MG63 (cell line): ENCODE data around the gene CRACR2B. TPM values are rescaled to one million over a fixed set of nuclear protein-coding genes. Genes with fewer than 3 reads are reported as not detected.

ENCODE experiments used
- DNase-seq: peaks from one replicate; pipeline ENCODE4 v3.0.0-alpha.2; 2020
- H3K27me3 ChIP-seq: fragments of 250-450 bp; sonication (Bioruptor Pico); 2 replicates; pipeline ENCODE4 v1.5.1; 2020; ENCODE audit warnings: mild to moderate bottlenecking, moderate library complexity
- H3K36me3 ChIP-seq: fragments of 250-450 bp; sonication (Bioruptor Pico); 2 replicates; pipeline ENCODE4 v1.5.1; 2020; ENCODE audit warnings: mild to moderate bottlenecking, moderate library complexity
- H3K4me3 ChIP-seq: fragments of 250-450 bp; sonication (Bioruptor Pico); 2 replicates; pipeline ENCODE4 v1.5.1; 2020; ENCODE audit warnings: mild to moderate bottlenecking, moderate library complexity
- H3K9me3 ChIP-seq: fragments of 250-450 bp; sonication (Bioruptor Pico); 2 replicates; pipeline ENCODE4 v1.5.1; 2020; ENCODE audit warnings: mild to moderate bottlenecking, moderate library complexity
- total RNA-seq: library from RNA; depleted of rRNA; stranded (reverse); fragments of >200 nt; shearing (Covaris generic); gene quantifications from 2 replicates; pipeline ENCODE4 v1.2.3, GENCODE V29; 2014; ENCODE audit warnings: low replicate concordance

Gene CRACR2B
- total RNA-seq, 1 experiment from 2014 or later = not detected

DNA sequence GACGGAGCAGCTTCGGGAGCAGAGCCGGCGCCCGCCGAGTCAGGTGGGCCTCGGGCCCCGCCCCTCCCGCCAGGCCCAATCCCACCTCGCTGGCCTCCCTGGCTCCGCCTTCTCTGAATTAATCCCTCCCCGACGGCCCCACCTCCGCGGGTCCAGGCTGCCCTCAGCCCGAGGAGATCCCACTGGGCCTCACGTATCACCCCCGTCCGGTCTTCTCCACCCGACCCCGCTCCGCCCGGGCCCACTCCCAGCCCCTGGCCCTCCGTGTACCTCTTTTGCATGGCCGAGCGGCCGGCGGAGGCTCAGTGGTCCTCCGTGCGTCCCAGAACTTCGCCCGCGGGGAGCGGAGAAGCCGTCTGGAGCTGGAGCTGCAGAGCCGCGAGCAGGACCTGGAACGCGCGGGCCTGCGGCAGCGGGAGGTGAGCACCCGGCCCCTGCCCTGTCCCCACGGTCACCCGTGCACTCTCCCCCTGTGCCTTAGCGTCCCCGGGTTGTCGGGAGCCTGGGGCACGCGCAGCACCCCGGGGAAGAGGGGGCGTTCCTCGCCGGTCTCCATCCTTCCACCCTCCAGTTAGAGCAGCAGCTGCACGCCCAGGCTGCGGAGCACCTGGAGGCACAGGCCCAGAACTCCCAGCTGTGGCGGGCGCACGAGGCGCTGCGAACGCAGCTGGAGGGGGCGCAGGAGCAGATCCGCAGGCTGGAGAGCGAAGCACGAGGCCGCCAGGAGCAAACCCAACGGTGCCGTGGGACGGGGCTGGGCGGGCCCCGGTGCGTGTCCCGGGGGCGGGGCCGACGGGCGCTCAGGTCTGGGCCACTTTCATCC, 2.8 kb downstream of the CRACR2B start:
- H3K36me3 ChIP-seq = peaks cover 13% of the 10 kb centered on the region
- H3K9me3 ChIP-seq = no peaks in the 10 kb centered on the region
- H3K4me3 ChIP-seq = no peak overlapping the region
- H3K27me3 ChIP-seq = no peaks in the 10 kb centered on the region
- no peak for DNase-seq

GRCh38 chr11:831118-831864, 3.6 kb downstream of the CRACR2B start:
- DNase-seq = peak; percentile 85
- no peaks in the 10 kb centered on the region for H3K27me3 ChIP-seq
- H3K9me3 ChIP-seq = no peaks in the 10 kb centered on the region
- peaks cover 19% of the 10 kb centered on the region for H3K36me3 ChIP-seq
- H3K4me3 ChIP-seq = no peak overlapping the region; the same call in 1 of the 2 replicates

DNA sequence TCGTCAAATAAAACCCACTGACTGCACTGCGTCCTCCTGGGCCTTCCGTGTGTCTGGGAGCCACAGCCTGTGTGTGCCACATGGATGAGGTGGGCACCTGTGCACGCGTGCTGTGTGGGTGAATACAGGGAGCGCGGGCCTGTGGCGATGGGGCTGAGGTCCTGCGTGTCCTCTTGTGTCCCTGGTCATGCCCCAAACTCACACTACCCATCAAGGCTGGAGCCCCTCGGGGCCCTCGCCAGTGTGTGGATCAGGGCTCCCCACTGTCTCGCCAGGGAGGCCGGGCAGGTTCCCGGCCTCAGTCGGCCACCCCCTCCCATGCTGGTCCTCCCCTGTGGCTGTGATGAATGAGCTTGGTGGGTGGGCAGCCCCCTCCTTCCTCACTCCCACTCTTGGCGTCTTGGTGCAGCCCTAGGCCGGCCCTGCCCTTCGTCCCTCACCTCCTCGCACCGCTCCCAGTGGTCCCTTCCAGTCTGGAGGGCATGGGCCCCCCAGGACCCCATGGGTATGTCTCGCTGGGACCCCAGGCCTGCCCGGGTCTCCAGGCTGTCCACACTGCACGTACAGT, 4.3 kb downstream of the CRACR2B start:
- DNase-seq = no peak
- peak overlapping the region; percentile 64 for H3K4me3 ChIP-seq
- peaks cover 27% of the 10 kb centered on the region for H3K36me3 ChIP-seq
- H3K9me3 ChIP-seq = no peaks in the 10 kb centered on the region
- H3K27me3 ChIP-seq = no peaks in the 10 kb centered on the region

GRCh38 chr11:832529-833113, 4.9 kb downstream of the CRACR2B start, which contains the start of gene CD151:
Gene CD151 (plus strand): TSS chr11:832952. CDS start chr11:836070, 3,118 bp downstream.
- H3K4me3 ChIP-seq = peak within 1 kb of the TSS; percentile 69
- H3K27me3 ChIP-seq = no peaks in the 10 kb centered on the region
- peak; percentile 91 for DNase-seq
- H3K9me3 ChIP-seq = no peaks in the 10 kb centered on the region
- H3K36me3 ChIP-seq = peaks cover 32% of the 10 kb centered on the region

GRCh38 chr11:833114-833791, 5.5 kb downstream of the CRACR2B start:
- Histone ChIP-seq H3K27me3 (no peaks in the 10 kb centered on the region), H3K36me3 (peaks cover 38% of the 10 kb centered on the region), H3K9me3 (no peaks in the 10 kb centered on the region), H3K4me3 (peak overlapping the region; percentile 69)
- DNase-seq = peak; percentile 73

DNA sequence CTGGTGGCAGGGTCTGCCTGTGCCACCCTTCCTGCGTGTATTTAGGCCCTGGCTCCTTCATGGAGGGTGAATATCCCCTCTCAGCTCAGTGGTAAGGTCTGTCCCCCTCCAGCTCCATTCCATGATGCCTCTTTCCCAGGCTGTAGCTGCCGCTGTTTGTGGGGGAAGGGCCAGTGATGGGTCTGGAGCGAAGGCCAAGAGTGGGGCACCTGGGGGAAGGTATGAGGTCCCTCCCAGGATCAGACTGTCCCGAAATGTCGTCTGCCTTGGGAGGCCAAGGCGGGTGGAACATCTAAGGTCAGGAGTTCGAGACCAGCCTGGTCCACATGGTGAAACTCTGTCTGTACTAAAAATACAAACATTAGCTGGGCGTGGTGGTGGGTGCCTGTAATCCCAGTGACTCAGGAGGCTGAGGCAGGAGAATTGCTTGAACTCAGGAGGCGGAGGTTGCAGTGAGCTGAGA, 6.2 kb downstream of the CRACR2B start:
- no peaks in the 10 kb centered on the region for H3K27me3 ChIP-seq
- no peaks in the 10 kb centered on the region for H3K9me3 ChIP-seq
- peak; percentile 73 for DNase-seq
- peaks cover 43% of the 10 kb centered on the region for H3K36me3 ChIP-seq
- peak overlapping the region; percentile 69 for H3K4me3 ChIP-seq

GRCh38 chr11:834371-835316, 6.9 kb downstream of the CRACR2B start:
- Histone ChIP-seq H3K9me3 (no peaks in the 10 kb centered on the region), H3K4me3 (peak overlapping the region; percentile 69), H3K36me3 (peaks cover 51% of the 10 kb centered on the region), H3K27me3 (no peaks in the 10 kb centered on the region)
- DNase-seq = peak; percentile 99

- no peaks in the 10 kb centered on the region for H3K27me3 ChIP-seq
- peaks cover 67% of the 10 kb centered on the region for H3K36me3 ChIP-seq
- DNase-seq = no peak
- no peak overlapping the region for H3K4me3 ChIP-seq
- H3K9me3 ChIP-seq = no peaks in the 10 kb centered on the region
Measured at GRCh38 chr11:836274-836673, 8.6 kb downstream of the CRACR2B start.

DNA sequence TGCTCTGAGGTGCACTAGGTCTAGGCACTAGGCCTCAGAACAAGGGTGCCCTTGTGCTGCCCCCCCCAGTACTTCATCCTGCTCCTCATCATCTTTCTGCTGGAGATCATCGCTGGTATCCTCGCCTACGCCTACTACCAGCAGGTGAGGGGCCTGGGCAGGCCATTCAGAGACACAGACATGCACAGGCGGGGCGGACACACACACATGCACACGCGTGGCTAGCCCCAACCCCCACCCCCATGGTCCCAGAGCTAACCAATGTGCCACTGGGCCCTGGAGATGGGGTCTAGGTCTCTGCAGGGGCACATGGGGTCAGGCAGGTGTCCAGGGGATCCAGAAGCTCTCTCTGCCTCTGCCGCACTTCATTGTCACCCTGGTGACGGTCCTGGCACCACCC, 9.0 kb downstream of the CRACR2B start:
- no peaks in the 10 kb centered on the region for H3K27me3 ChIP-seq
- no peak for DNase-seq
- no peak overlapping the region for H3K4me3 ChIP-seq
- no peaks in the 10 kb centered on the region for H3K9me3 ChIP-seq
- H3K36me3 ChIP-seq = peaks cover 71% of the 10 kb centered on the region

DNA sequence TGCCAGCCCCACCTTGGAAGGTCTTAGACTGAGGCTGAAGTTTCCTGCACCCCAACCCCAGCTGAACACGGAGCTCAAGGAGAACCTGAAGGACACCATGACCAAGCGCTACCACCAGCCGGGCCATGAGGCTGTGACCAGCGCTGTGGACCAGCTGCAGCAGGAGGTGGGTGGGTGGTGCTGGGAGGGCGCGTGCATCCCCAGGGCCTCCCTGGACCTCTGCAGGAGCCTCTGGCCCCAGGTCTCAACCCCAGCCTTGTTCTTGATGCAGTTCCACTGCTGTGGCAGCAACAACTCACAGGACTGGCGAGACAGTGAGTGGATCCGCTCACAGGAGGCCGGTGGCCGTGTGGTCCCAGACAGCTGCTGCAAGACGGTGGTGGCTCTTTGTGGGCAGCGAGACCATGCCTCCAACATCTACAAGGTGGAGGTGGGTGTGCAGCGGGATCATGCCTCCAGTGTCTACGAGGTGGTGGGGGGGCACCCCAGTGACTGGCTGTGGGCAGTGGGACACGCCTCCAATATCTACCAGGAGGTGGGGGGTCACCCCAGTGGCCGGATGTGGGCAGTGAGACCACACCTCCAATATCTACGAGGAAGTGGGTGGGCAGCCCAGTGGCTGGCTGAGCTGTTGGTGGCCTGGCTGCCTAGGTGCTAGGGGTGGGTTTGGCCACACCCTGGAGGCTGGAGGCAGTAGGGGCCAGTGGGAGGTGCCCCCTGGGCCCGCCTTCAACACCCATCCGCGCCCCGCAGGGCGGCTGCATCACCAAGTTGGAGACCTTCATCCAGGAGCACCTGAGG, 9.7 kb downstream of the CRACR2B start:
- Histone ChIP-seq H3K36me3 (peaks cover 75% of the 10 kb centered on the region), H3K27me3 (no peaks in the 10 kb centered on the region), H3K4me3 (no peak overlapping the region), H3K9me3 (no peaks in the 10 kb centered on the region)
- DNase-seq = no peak

- no peaks in the 10 kb centered on the region for H3K9me3 ChIP-seq
- H3K4me3 ChIP-seq = no peak overlapping the region
- no peak for DNase-seq
- no peaks in the 10 kb centered on the region for H3K27me3 ChIP-seq
- peaks cover 75% of the 10 kb centered on the region for H3K36me3 ChIP-seq
Measured at GRCh38 chr11:837990-838307, 10.2 kb downstream of the CRACR2B start.

- H3K36me3 ChIP-seq = peaks cover 78% of the 10 kb centered on the region
- no peaks in the 10 kb centered on the region for H3K27me3 ChIP-seq
- DNase-seq = peak; percentile 55
Measured at GRCh38 chr11:838441-839279, 10.9 kb downstream of the CRACR2B start.

GRCh38 chr11:839280-839623, 11.5 kb downstream of the CRACR2B start:
- H3K4me3 ChIP-seq = no peak overlapping the region
- H3K9me3 ChIP-seq = no peaks in the 10 kb centered on the region
- DNase-seq = no peak
- H3K27me3 ChIP-seq = no peaks in the 10 kb centered on the region
- H3K36me3 ChIP-seq = peaks cover 72% of the 10 kb centered on the region

More at GRCh38 chr11:838441-839279, 10.9 kb downstream of the CRACR2B start:
- Histone ChIP-seq H3K4me3 (no peak overlapping the region), H3K9me3 (no peaks in the 10 kb centered on the region)
